Liver (tissue), 9 donors: ENCODE results near the gene ARHGEF4. TPM values are rescaled to one million over a fixed set of nuclear protein-coding genes. Genes with fewer than 3 reads are reported as not detected.

Experiments
- DNase-seq: peaks from one replicate; pipeline ENCODE4 v3.0.0-alpha.2; 2017; ENCODE audit warnings: low spot score
- H3K27ac ChIP-seq, 2 donors: one replicate each; pipeline ENCODE4 v1.7.0; 2013; ENCODE audit warnings: inconsistent platforms in 2 of 2, low read length in 2 of 2, control low read depth in 1 of 2, low read depth in 1 of 2, mild to moderate bottlenecking in 1 of 2
- H3K27me3 ChIP-seq, 4 donors: one replicate each; pipeline versions ENCODE4 v1.6.1 to v1.7.0; 2013; ENCODE audit warnings: low read length in 3 of 4, inconsistent platforms in 1 of 4, mild to moderate bottlenecking in 1 of 4, moderate library complexity in 1 of 4; ENCODE audit not compliant: control insufficient read depth in 4 of 4, insufficient read depth in 4 of 4
- H3K36me3 ChIP-seq, 4 donors: one replicate each; pipeline versions ENCODE4 v1.6.1 to v1.7.0; 2013; ENCODE audit warnings: low read length in 3 of 4, mild to moderate bottlenecking in 3 of 4, low read depth in 1 of 4, moderate library complexity in 1 of 4; ENCODE audit not compliant: control insufficient read depth in 4 of 4, insufficient read depth in 3 of 4
- H3K4me1 ChIP-seq, 4 donors: one replicate each; pipeline versions ENCODE4 v1.6.1 to v1.7.0; 2013; ENCODE audit warnings: low read length in 3 of 4, mild to moderate bottlenecking in 3 of 4, moderate library complexity in 1 of 4; ENCODE audit not compliant: control insufficient read depth in 4 of 4, insufficient read depth in 4 of 4
- H3K4me3 ChIP-seq, 3 donors: one replicate each; pipeline versions ENCODE4 v1.6.1 to v1.7.0; 2013; ENCODE audit warnings: low read length in 3 of 3, control low read depth in 1 of 3, low read depth in 1 of 3, mild to moderate bottlenecking in 1 of 3
- H3K9ac ChIP-seq, 2 donors: one replicate each; pipeline ENCODE4 v1.7.0; 2013; ENCODE audit warnings: low read length in 2 of 2, mild to moderate bottlenecking in 2 of 2, moderate library complexity in 2 of 2, control low read depth in 1 of 2, low read depth in 1 of 2
- H3K9me3 ChIP-seq, 4 donors: one replicate each; pipeline versions ENCODE4 v1.6.1 to v1.7.0; 2013; ENCODE audit warnings: low read length in 3 of 4; ENCODE audit not compliant: control insufficient read depth in 4 of 4
- EGR1 ChIP-seq, 2 donors: IDR thresholded peaks; 2 replicates each; pipeline ENCODE4 v1.6.1; 2016 to 2018; ENCODE audit warnings: antibody characterized with exemption in 2 of 2, low read depth in 2 of 2
- FOXA1 ChIP-seq: IDR thresholded peaks from 2 replicates; pipeline ENCODE4 v1.6.1; 2016; ENCODE audit warnings: antibody characterized with exemption
- GABPA ChIP-seq, 2 donors: IDR thresholded peaks in 1 of 2; conservative IDR thresholded peaks in 1 of 2; 2 replicates each; pipeline ENCODE4 v1.6.1; 2016; ENCODE audit warnings: antibody characterized with exemption in 2 of 2, mild to moderate bottlenecking in 1 of 2, moderate library complexity in 1 of 2
- HNF4A ChIP-seq, 2 donors: conservative IDR thresholded peaks; 2 replicates each; pipeline ENCODE4 v1.6.1; 2016; ENCODE audit warnings: antibody characterized with exemption in 2 of 2, mild to moderate bottlenecking in 2 of 2
- HNF4G ChIP-seq: IDR thresholded peaks from 2 replicates; pipeline ENCODE4 v1.6.1; 2016; ENCODE audit warnings: antibody characterized with exemption
- JUND ChIP-seq, 2 donors: IDR thresholded peaks; 2 replicates each; pipeline ENCODE4 v1.6.1; 2016; ENCODE audit warnings: antibody characterized with exemption in 2 of 2
- NR2F2 ChIP-seq: IDR thresholded peaks from 2 replicates; pipeline ENCODE4 v1.6.1; 2016; ENCODE audit warnings: antibody characterized with exemption
- RAD21 ChIP-seq, 2 donors: IDR thresholded peaks; 2 replicates each; pipeline ENCODE4 v1.6.1; 2016; ENCODE audit warnings: antibody characterized with exemption in 2 of 2, mild to moderate bottlenecking in 2 of 2
- RXRA ChIP-seq, 2 donors: IDR thresholded peaks; 2 replicates each; pipeline ENCODE4 v1.6.1; 2017 to 2018; ENCODE audit warnings: antibody characterized with exemption in 2 of 2, mild to moderate bottlenecking in 1 of 2
- SP1 ChIP-seq: IDR thresholded peaks from 2 replicates; pipeline ENCODE4 v1.6.1; 2018; ENCODE audit warnings: antibody characterized with exemption, mild to moderate bottlenecking
- TAF1 ChIP-seq: conservative IDR thresholded peaks from 2 replicates; pipeline ENCODE4 v1.6.1; 2016; ENCODE audit warnings: antibody characterized with exemption, mild to moderate bottlenecking
- YY1 ChIP-seq: IDR thresholded peaks from 2 replicates; pipeline ENCODE4 v1.6.1; 2016; ENCODE audit warnings: antibody characterized with exemption, mild to moderate bottlenecking
- WGBS: extraction: QIAGEN DNeasy Blood & Tissue Kit; methylation state at CpG from one replicate; pipeline ENCODE4 v1.1.7; 2013; 5-methylcytosine and 5-hydroxymethylcytosine counted together
- polyA plus RNA-seq, 2 donors: library from polyadenylated mRNA; stranded (reverse) in 1 of 2; unstranded in 1 of 2; fragments of 200-250 nt in 1 of 2; fragments of >200 nt in 1 of 2; fragmentation: Nextera tagmentation in 1 of 2; extraction: Ambion mirVana in 1 of 2; gene quantifications; one replicate each; pipeline versions ENCODE4 v1.2.1 to v1.2.3, GENCODE V29; 2013 to 2015
- total RNA-seq, 2 donors: library from RNA; depleted of rRNA; stranded (reverse); fragments of >200 nt; gene quantifications; one replicate each; pipeline ENCODE4 v1.2.3, GENCODE V29; 2014
- TF ChIP-seq, protein P1 (sequence below): IDR thresholded peaks from 2 replicates; pipeline ENCODE4 v1.6.1; 2016; ENCODE audit warnings: antibody characterized with exemption
- TF ChIP-seq, protein P2 (sequence below): IDR thresholded peaks from 2 replicates; pipeline ENCODE4 v1.6.1; 2016; ENCODE audit warnings: antibody characterized with exemption, mild to moderate bottlenecking
- TF ChIP-seq, protein P3 (sequence below): IDR thresholded peaks from 2 replicates; pipeline ENCODE4 v1.6.1; 2016; ENCODE audit warnings: antibody characterized with exemption
- TF ChIP-seq, protein P4 (sequence below): fragments of 150-350 bp; IDR thresholded peaks from 2 replicates; pipeline ENCODE4 v1.5.1; 2017; ENCODE audit warnings: improper control_type of control experiment, low read depth, low read length; ENCODE audit not compliant: missing input control
- donor health status: healthy.
- donor health status: healthy.
- donor health status: healthy.
- donor health status: healthy.
- donor health status: healthy.

Gene ARHGEF4
- total and polyA plus RNA-seq, 4 donors, result 0.08 TPM; not detected in 2

DNA sequence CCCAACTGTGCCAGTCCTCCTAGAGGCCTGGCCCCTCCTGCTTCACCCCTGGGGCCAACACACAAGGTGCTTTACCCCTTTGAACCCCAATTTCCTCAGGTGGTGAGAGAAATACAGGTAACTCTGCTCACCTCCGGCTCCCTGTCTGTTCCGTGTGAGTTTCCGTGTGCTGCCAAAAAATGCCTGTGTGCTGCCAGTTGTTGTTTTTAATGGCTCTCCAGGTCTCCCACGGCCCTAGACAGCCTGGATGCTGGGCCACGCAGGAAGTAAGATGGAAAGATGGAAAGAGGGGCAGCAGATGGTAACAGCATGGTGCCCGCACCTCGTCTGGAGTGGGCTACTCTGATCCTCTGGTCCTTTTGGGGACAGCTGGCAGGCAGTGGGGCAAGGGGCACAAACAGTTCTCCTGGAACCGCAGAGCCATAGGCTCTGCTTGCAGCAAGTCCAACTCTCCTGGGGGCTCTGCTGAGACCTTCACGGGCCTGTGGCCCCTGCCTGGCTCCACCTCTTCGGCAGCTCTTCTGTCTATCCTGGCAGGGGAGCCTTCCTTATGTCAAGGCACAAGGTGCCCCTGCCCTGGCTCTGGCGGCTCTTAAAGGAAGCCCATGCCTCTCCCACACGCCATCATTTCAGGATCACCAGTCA lies 4.3 kb upstream of the ARHGEF4 start:
- no peak overlapping the region for H3K9ac ChIP-seq
- TF ChIP-seq YY1 (no peak), RXRA (IDR thresholded peaks at IDR 0.05) (no peak), GABPA (IDR thresholded peaks at IDR 0.05 in 1 of 2, conservative IDR thresholded peaks at IDR 0.05 in 1 of 2) (no peak), SP1 (no peak), EGR1 (IDR thresholded peaks at IDR 0.05; ENCODE audit: low read depth in 2 of 2) (no peak)
- TF ChIP-seq, protein P1, sequence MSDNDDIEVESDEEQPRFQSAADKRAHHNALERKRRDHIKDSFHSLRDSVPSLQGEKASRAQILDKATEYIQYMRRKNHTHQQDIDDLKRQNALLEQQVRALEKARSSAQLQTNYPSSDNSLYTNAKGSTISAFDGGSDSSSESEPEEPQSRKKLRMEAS, result no peak
- TF ChIP-seq, protein P2, sequence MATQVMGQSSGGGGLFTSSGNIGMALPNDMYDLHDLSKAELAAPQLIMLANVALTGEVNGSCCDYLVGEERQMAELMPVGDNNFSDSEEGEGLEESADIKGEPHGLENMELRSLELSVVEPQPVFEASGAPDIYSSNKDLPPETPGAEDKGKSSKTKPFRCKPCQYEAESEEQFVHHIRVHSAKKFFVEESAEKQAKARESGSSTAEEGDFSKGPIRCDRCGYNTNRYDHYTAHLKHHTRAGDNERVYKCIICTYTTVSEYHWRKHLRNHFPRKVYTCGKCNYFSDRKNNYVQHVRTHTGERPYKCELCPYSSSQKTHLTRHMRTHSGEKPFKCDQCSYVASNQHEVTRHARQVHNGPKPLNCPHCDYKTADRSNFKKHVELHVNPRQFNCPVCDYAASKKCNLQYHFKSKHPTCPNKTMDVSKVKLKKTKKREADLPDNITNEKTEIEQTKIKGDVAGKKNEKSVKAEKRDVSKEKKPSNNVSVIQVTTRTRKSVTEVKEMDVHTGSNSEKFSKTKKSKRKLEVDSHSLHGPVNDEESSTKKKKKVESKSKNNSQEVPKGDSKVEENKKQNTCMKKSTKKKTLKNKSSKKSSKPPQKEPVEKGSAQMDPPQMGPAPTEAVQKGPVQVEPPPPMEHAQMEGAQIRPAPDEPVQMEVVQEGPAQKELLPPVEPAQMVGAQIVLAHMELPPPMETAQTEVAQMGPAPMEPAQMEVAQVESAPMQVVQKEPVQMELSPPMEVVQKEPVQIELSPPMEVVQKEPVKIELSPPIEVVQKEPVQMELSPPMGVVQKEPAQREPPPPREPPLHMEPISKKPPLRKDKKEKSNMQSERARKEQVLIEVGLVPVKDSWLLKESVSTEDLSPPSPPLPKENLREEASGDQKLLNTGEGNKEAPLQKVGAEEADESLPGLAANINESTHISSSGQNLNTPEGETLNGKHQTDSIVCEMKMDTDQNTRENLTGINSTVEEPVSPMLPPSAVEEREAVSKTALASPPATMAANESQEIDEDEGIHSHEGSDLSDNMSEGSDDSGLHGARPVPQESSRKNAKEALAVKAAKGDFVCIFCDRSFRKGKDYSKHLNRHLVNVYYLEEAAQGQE, result no peak
- TF ChIP-seq, protein P3, sequence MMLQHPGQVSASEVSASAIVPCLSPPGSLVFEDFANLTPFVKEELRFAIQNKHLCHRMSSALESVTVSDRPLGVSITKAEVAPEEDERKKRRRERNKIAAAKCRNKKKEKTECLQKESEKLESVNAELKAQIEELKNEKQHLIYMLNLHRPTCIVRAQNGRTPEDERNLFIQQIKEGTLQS, result no peak
- TF ChIP-seq, protein P4, sequence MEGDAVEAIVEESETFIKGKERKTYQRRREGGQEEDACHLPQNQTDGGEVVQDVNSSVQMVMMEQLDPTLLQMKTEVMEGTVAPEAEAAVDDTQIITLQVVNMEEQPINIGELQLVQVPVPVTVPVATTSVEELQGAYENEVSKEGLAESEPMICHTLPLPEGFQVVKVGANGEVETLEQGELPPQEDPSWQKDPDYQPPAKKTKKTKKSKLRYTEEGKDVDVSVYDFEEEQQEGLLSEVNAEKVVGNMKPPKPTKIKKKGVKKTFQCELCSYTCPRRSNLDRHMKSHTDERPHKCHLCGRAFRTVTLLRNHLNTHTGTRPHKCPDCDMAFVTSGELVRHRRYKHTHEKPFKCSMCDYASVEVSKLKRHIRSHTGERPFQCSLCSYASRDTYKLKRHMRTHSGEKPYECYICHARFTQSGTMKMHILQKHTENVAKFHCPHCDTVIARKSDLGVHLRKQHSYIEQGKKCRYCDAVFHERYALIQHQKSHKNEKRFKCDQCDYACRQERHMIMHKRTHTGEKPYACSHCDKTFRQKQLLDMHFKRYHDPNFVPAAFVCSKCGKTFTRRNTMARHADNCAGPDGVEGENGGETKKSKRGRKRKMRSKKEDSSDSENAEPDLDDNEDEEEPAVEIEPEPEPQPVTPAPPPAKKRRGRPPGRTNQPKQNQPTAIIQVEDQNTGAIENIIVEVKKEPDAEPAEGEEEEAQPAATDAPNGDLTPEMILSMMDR, result no peak
- H3K36me3 ChIP-seq, result no peaks in the 10 kb centered on the region
- peaks cover 0 to 7% (median 3%) of the 10 kb centered on the region in 4 donors for H3K4me1 ChIP-seq
- H3K27ac ChIP-seq, result no peak overlapping the region
- no peak overlapping the region for H3K4me3 ChIP-seq
- no peaks in the 10 kb centered on the region for H3K9me3 ChIP-seq
- 84% methylated on average over 12 of the region's 12 CpGs for WGBS
- H3K27me3 ChIP-seq, result peaks cover 0 to 13% (median 2%) of the 10 kb centered on the region in 4 donors
- DNase-seq, result no peak

DNA sequence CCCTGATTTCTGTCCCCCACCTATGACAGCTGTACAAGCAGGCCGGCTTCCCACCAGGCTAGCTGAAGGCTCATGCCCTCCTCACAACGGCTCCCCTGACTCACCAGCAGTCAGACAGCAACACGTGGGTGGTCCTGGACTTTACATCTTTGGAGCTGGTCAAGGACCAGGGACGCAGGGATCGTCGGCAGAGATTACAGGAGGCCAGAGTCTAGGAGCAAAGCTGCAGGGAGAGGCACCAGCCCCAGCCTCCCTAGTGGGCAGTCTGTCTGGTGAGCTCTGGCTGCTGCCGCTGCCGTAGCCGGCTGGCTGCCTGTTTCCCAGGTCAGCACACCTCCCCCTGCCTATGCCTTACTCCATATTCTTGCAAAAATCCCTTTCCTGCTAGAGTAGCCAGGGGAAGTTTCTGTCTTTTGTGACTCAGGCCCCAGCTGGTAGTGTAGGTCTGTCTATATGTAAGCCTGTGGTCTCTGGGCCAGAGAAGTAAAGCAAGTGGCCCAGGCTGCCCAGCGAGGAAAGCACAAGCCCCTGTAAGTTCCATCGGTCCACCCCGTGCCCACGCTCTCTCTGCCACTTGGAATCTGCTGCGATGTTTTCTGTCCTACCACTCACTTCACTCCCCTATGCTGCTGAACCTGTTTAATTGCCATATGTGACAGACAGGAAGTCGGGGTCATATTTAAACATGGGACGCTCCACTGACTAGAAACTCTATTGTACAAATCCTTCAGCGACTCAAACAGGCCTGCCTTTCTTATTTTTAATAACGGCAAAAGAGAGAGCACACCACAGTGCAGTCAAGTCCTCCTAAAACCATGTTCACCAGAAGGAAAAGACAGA lies 2.4 kb upstream of the ARHGEF4 start:
- Histone ChIP-seq H3K27ac (no peak overlapping the region), H3K4me3 (no peak overlapping the region), H3K4me1 (peaks cover 0 to 7% (median 3%) of the 10 kb centered on the region in 4 donors), H3K36me3 (no peaks in the 10 kb centered on the region), H3K9me3 (no peaks in the 10 kb centered on the region), H3K27me3 (peaks cover 0 to 23% (median 2%) of the 10 kb centered on the region in 4 donors), H3K9ac (no peak overlapping the region)
- WGBS, result 71% methylated on average over 18 of the region's 18 CpGs
- DNase-seq, result no peak
- no peak for TF ChIP-seq RXRA (IDR thresholded peaks at IDR 0.05)
- TF ChIP-seq, protein P3, result no peak
- TF ChIP-seq, protein P2, result no peak
- TF ChIP-seq NR2F2, result no peak
- no peak for TF ChIP-seq HNF4A (conservative IDR thresholded peaks at IDR 0.05)
- TF ChIP-seq YY1, result no peak
- no peak for TF ChIP-seq RAD21 (IDR thresholded peaks at IDR 0.05)
- TF ChIP-seq HNF4G, result no peak
- no peak for TF ChIP-seq SP1
- TF ChIP-seq, protein P1, result no peak
- TF ChIP-seq GABPA (IDR thresholded peaks at IDR 0.05 in 1 of 2, conservative IDR thresholded peaks at IDR 0.05 in 1 of 2), result no peak
- no peak for TF ChIP-seq FOXA1
- no peak for TF ChIP-seq JUND (IDR thresholded peaks at IDR 0.05)
- no peak for TF ChIP-seq TAF1
- TF ChIP-seq, protein P4, result no peak
